AG10803 (cell line): ENCODE data around the gene FAM171A1.
A peak's percentile ranks its signal among the peaks of the same experiment; 100 is the strongest.

Experiments
- DNase-seq: peaks from one replicate; pipeline ENCODE4 v3.0.0; 2010; ENCODE audit warnings: low read depth
- H3K4me3 ChIP-seq: 2 replicates; pipeline ENCODE4 v1.5.1; 2011; ENCODE audit warnings: mild to moderate bottlenecking, low read length, control low read depth
- CTCF ChIP-seq: conservative IDR thresholded peaks from 2 replicates; pipeline ENCODE4 v1.5.1; 2011; ENCODE audit warnings: mild to moderate bottlenecking, low read length, control low read depth, inconsistent platforms

The FAM171A1 gene

DNA sequence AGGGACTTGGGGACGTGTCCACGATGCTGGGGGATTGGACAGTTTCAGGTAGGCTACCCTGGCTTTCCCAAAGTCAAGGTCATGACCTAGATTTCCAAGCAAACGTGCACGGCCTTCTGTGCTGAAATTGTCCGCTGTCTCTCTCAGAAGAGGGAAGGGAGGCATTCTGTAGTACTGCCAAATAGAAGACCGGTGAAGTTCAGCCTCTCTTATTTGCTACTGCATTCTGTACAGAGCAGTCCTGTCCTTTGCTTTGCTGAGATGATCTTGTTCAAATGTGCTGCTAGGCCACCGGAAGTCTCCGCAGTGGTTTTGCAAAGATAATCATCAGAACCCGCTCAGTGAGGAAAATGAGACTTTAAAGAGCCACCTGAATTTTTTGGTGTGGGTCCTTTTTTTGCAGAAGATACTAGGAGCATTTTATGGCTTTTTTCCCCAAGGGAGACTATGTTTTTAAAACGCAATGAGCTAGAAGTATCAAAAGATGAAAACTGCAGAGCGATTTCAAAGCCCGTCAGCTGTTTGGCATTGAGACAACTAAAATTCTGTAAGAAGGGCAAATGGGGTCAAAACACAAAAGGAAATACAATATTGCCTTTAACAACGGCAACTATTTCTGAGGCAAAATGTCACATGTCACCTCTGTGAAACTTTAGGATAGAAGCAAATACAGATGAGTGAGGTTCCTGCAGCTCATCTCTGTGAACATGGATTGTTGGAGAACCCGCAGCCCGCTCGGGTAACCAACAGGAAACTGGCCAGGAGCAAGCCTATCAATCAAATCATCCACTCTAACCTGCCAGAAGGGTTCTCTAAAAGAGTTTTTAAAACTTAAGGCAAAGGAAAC is 201.3 kb downstream of the FAM171A1 start:
- no peak overlapping the region for H3K4me3 ChIP-seq
- DNase-seq, result peak; percentile 14
- no peak for TF ChIP-seq CTCF

DNA sequence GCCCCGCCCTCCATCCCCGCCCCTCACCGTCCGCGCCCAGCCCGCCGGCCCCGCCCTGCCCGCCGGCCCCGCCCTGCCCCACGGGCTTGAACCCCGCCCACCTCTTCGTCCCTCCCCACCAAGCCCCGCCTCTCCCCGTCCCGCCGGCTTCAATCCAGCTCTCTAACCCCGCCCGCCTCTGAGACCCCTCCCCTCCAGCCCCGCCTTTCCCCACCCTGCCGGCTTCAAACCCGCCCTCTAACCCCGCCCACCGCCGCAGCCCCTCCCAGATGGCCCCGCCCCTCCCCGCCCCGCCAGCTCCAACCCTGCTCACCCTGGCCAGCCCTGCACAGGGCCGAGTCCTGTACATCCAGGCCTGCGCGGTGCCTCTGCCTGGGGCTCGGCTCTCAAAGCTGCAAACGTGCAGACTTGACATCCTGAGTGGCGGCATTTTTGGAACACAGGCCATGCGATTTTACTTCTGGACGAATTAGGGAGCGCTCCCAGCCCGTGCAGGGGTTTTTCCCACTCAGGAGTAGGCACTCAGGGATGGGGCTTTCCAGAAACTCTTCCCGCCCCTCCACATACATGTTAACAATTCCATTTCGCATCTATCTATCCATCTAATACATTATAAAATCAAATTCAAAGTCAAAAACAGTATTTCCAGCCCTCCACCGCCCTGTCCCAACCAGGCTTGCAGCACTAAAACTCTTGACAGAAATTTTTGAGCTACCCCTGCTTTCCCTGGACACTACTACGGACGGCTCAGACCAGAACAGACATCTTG is 202.1 kb downstream of the FAM171A1 start:
- H3K4me3 ChIP-seq, result no peak overlapping the region
- TF ChIP-seq CTCF, result no peak
- peak; percentile 94 for DNase-seq

DNA sequence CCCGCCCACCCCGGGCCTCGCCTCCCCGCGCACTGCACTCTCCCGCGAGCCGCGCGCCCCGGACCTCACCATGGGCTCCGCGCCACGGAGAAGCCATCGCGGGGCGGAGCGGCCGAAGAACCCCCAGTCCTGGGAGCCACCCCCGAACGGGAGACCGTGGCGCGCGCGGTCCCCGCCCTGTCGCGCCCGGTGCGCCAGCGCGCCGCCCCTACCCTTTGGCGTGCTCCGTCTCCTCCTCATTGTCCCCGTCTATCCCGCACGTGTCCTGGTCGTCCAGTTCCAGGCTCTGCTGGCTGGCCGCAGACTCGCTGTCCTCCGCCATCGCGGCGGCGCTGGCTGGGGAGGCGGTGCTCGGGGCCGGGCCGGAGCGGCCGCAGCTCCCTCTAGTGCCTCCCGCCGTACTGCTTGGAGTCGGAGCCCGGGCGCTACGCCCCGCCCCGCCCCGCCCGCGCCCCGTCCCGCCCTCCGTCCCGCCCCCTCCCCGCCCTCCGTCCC is 202.8 kb downstream of the FAM171A1 start, which contains the start of gene NMT2:
Gene NMT2 (minus strand): TSS at position 403 of the 495 bp plus-strand sequence. CDS start 81 bp downstream, at position 322.
- TF ChIP-seq CTCF, result peak; percentile 30
- DNase-seq, result no peak
- peak within 1 kb of the TSS; percentile 77 for H3K4me3 ChIP-seq

GRCh38 chr10:15167411-15168290 is 203.4 kb downstream of the FAM171A1 start:
- DNase-seq, result peak; percentile 44
- peak; percentile 50 for TF ChIP-seq CTCF
- peak overlapping the region; percentile 77 for H3K4me3 ChIP-seq

- no peak for DNase-seq
- no peak overlapping the region for H3K4me3 ChIP-seq
- TF ChIP-seq CTCF, result no peak
Observed at GRCh38 chr10:15166325-15166724, 204.8 kb downstream of the FAM171A1 start.

- H3K4me3 ChIP-seq, result no peak overlapping the region
- no peak for DNase-seq
- TF ChIP-seq CTCF, result no peak
Observed at GRCh38 chr10:15163253-15163828, 207.7 kb downstream of the FAM171A1 start.
